Pericardium fibroblast (primary cell): Measurements from ENCODE around the gene GALNT8. TPM values are rescaled to one million over a fixed set of nuclear protein-coding genes. Genes with fewer than 3 reads are reported as not detected.

ENCODE experiments used
- total RNA-seq: library from RNA; depleted of rRNA; stranded (reverse); fragments of >200 nt; gene quantifications from 2 replicates; pipeline ENCODE4 v1.2.3, GENCODE V29; 2015

The GALNT8 gene, protein sequence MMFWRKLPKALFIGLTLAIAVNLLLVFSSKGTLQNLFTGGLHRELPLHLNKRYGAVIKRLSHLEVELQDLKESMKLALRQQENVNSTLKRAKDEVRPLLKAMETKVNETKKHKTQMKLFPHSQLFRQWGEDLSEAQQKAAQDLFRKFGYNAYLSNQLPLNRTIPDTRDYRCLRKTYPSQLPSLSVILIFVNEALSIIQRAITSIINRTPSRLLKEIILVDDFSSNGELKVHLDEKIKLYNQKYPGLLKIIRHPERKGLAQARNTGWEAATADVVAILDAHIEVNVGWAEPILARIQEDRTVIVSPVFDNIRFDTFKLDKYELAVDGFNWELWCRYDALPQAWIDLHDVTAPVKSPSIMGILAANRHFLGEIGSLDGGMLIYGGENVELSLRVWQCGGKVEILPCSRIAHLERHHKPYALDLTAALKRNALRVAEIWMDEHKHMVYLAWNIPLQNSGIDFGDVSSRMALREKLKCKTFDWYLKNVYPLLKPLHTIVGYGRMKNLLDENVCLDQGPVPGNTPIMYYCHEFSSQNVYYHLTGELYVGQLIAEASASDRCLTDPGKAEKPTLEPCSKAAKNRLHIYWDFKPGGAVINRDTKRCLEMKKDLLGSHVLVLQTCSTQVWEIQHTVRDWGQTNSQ
- total RNA-seq: 0.12 TPM in 1 of 2 replicates, not detected in the other

GRCh38 chr12:4719821-4720636 lies at the start of gene GALNT8:
Gene GALNT8 (plus strand): TSS chr12:4720400. CDS start chr12:4720678, 278 bp downstream.

Other genes with a start within 250 kb of the GALNT8 start
- 1.8 TPM in 1 of 2 replicates, not detected in the other for gene RAD51AP1, start 181.5 kb upstream of the GALNT8 start, total RNA-seq
- gene DYRK4, start 158.2 kb upstream of the GALNT8 start, total RNA-seq: 44.9 and 49.0 TPM in 2 replicates
- gene AKAP3, start 71.3 kb upstream of the GALNT8 start, total RNA-seq: 0.51 and 0.58 TPM in 2 replicates
- 25.8 and 67.6 TPM in 2 replicates for gene NDUFA9, start 71.3 kb upstream of the GALNT8 start, total RNA-seq
- gene KCNA1, start 189.5 kb downstream of the GALNT8 start, total RNA-seq: not detected in 2 replicates